ENCODE results near the gene METTL1.
A peak's percentile ranks its signal among the peaks of the same experiment; 100 is the strongest.
"Not testable (repeated sequence)": the region's sequence is repeated elsewhere in the genome, so short reads cannot be mapped to it uniquely, and the experiment has no call there.

The METTL1 gene

GRCh38 chr12:57771873-57772428, at the start of gene METTL1:
METTL1 (minus strand) TSS chr12:57772105; CDS start chr12:57772083, 22 bp downstream.
- Mint-ChIP-seq H3K9me3 (no peaks in the 10 kb centered on the region), H3K27me3 (peaks cover 14% of the 10 kb centered on the region), H3K4me3 (peak within 1 kb of the TSS; percentile 92), H3K27ac (peak within 1 kb of the TSS; percentile 92), H3K36me3 (ENCODE audit: low read depth) (peaks cover 61% of the 10 kb centered on the region), H3K4me1 (ENCODE audit: low read depth) (peaks cover 81% of the 10 kb centered on the region)
- intact Hi-C loops (cut with micrococcal nuclease): loop anchor here (2.0 kb wide), 1 partner anchor 15 kb away; no protein-coding TSS in a partner anchor

DNA sequence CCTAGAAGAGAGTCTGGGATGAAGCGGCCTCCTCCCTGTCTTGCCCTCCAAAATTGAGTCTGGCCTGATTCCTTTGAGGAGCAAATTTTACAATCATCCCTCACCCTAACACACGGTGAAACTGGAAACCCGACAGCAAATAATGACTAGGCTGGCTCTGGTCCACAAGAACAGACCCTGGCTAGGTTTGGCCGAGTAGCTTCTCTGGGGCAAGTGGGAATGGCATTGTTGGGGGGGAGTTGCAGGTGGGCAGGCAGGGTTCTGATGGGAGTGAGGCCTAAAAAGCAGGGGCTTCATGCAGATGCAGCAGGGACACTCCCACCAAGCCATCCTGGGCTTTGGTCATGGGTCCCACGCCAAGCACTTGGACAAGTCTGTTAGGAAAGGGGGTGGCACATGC, 49.1 kb upstream of the METTL1 start:
- Mint-ChIP-seq H3K27ac (peak overlapping the region; percentile 51), H3K4me1 (ENCODE audit: low read depth) (peaks cover 53% of the 10 kb centered on the region), H3K36me3 (ENCODE audit: low read depth) (peaks cover 78% of the 10 kb centered on the region)
- H3K4me3 Mint-ChIP-seq; H3K27me3 Mint-ChIP-seq; intact Hi-C loops (cut with micrococcal nuclease); H3K9me3 Mint-ChIP-seq: not testable (repeated sequence)

DNA sequence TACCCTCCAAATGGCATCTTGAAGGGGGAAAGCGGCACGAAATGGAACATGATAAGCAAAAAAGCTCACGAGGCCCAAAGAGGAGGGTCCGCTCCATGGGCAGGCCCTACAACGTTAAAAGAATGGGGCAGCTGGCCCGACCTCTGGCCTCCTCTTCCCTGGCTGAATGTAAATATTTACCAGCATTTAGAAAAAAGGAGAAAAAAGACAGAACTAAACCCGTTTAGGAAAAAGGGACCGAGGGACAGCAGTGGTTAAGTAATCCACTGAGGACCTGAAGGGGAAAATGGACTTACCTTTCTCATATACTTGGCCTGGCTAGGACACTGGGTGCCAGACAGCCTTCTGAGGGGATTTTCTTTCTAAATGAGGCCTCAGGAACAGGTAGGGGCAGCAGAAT, 48.2 kb upstream of the METTL1 start:
- H3K9me3 Mint-ChIP-seq; intact Hi-C loops (cut with micrococcal nuclease); H3K27ac Mint-ChIP-seq; H3K4me3 Mint-ChIP-seq; H3K27me3 Mint-ChIP-seq: not testable (repeated sequence)
- Mint-ChIP-seq H3K36me3 (ENCODE audit: low read depth) (peaks cover 69% of the 10 kb centered on the region), H3K4me1 (ENCODE audit: low read depth) (peaks cover 62% of the 10 kb centered on the region)

DNA sequence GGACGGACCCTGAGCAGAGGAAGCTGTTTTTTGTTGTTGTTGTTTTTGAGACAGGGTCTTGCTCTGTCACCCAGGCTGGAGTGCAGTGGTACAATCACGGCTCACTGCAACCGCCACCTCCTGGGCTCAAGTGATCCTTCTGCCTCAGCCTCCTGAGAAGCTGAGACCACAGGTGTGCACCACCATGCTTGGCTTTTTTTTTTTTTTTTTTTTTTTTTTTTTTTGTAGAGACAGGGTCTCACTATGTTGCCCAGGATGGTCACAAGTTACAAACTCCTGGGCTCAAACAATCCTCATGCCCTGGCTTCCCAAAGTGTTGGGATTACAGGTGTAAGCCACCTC, 46.1 kb upstream of the METTL1 start:
- H3K4me3 Mint-ChIP-seq; H3K9me3 Mint-ChIP-seq; intact Hi-C loops (cut with micrococcal nuclease); H3K27me3 Mint-ChIP-seq: not testable (repeated sequence)
- Mint-ChIP-seq H3K36me3 (ENCODE audit: low read depth) (peaks cover 65% of the 10 kb centered on the region), H3K4me1 (ENCODE audit: low read depth) (peaks cover 57% of the 10 kb centered on the region), H3K27ac (peak overlapping the region; percentile 67)

- Mint-ChIP-seq H3K9me3 (no peaks in the 10 kb centered on the region), H3K4me3 (no peak overlapping the region), H3K4me1 (ENCODE audit: low read depth) (peaks cover 52% of the 10 kb centered on the region), H3K27me3 (no peaks in the 10 kb centered on the region), H3K27ac (peak overlapping the region; percentile 67), H3K36me3 (ENCODE audit: low read depth) (peaks cover 65% of the 10 kb centered on the region)
- intact Hi-C loops (cut with micrococcal nuclease): no loop called here
Observed at GRCh38 chr12:57817261-57817989, 45.5 kb upstream of the METTL1 start.

GRCh38 chr12:57816855-57817151, 44.9 kb upstream of the METTL1 start:
- Mint-ChIP-seq H3K36me3 (ENCODE audit: low read depth) (peaks cover 65% of the 10 kb centered on the region), H3K27ac (peak overlapping the region; percentile 67), H3K4me1 (ENCODE audit: low read depth) (peaks cover 48% of the 10 kb centered on the region), H3K9me3 (no peaks in the 10 kb centered on the region), H3K27me3 (no peaks in the 10 kb centered on the region), H3K4me3 (no peak overlapping the region)
- intact Hi-C loops (cut with micrococcal nuclease): no loop called here

DNA sequence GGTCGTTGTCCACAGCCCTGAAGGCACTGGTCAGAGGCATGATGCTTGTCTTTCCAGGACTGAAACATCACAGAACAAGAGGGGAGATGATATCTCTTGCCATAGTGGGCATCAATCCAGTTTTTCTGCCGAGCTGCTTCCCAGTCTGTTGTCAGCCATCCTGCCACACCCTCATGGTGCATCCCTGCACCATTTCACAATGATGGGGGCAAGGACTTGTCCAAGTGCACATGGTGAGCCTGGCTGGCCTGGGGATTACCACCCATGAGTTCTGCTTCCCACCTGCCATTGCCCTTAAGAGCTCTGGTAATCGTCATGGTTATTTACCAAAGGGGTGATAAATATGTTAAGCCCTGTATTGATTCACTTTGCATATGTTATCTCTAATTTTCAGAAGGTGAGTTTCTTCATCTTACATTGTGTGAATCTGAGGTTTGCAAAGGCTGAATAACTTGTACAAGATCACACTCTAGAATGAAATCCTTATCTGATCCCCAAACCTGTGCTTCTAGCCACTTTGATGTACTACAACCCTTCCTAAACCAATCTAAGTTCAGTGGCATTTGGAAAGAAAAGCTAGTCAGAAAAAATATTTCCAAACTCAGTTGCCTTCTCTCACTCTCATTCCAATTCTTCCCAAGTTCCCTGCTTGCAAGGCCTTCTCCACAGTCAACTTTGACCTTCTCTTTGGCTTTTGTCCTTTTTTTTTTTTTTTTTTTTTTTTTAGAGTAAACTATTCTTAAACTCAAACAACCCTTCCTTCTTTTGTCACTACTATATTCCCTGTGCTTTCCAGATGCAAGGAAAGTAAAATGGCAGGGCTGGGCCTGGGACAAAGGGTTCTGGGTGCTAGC, 44.3 kb upstream of the METTL1 start:
- intact Hi-C loops (cut with micrococcal nuclease): no loop called here
- Mint-ChIP-seq H3K4me1 (ENCODE audit: low read depth) (peaks cover 51% of the 10 kb centered on the region), H3K4me3 (no peak overlapping the region), H3K9me3 (no peaks in the 10 kb centered on the region), H3K27ac (peak overlapping the region; percentile 67), H3K27me3 (no peaks in the 10 kb centered on the region), H3K36me3 (ENCODE audit: low read depth) (peaks cover 65% of the 10 kb centered on the region)

DNA sequence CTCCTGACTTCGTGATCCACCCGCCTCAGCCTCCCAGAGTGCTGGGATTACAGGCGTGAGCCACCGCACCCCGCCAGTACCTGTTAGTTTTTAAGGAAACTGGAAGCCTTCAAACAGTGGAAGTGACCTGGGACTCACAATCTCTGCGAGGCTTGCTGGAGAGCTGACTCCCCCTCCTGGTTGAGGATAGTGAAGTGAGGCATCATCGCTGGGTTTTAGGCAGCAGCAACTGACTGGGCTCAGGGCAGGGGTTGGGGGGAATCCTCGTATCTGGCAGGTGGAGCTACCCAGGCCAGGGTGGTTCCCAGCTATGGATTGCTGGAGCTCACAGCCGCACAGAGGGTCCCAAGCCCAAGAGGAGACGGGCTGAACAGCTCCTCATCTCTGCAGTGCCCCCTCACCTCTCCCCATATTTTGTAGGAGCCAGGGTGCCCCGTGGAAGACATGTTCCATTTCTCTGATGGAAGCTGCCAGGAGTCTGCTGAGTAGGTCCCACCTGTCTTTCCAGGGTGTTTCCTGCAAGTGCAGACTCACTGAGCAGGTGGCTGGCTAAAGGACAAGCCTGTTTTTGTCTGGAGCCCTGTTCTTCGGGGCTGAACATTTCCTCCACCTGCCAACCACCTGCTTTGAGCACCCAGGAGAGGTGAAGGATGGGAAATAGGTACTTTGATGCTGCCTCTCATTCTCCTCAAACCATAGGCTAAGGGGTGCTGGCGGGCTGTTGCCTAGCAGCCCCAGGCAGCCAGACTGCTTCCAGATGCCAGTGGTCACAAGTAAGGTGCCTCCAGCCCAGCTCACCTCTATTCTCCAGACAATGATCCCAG, 43.5 kb upstream of the METTL1 start:
- Mint-ChIP-seq H3K4me3 (no peak overlapping the region), H3K4me1 (ENCODE audit: low read depth) (peaks cover 51% of the 10 kb centered on the region), H3K36me3 (ENCODE audit: low read depth) (peaks cover 65% of the 10 kb centered on the region), H3K27ac (peak overlapping the region; percentile 39), H3K9me3 (no peaks in the 10 kb centered on the region), H3K27me3 (no peaks in the 10 kb centered on the region)
- intact Hi-C loops (cut with micrococcal nuclease): no loop called here

DNA sequence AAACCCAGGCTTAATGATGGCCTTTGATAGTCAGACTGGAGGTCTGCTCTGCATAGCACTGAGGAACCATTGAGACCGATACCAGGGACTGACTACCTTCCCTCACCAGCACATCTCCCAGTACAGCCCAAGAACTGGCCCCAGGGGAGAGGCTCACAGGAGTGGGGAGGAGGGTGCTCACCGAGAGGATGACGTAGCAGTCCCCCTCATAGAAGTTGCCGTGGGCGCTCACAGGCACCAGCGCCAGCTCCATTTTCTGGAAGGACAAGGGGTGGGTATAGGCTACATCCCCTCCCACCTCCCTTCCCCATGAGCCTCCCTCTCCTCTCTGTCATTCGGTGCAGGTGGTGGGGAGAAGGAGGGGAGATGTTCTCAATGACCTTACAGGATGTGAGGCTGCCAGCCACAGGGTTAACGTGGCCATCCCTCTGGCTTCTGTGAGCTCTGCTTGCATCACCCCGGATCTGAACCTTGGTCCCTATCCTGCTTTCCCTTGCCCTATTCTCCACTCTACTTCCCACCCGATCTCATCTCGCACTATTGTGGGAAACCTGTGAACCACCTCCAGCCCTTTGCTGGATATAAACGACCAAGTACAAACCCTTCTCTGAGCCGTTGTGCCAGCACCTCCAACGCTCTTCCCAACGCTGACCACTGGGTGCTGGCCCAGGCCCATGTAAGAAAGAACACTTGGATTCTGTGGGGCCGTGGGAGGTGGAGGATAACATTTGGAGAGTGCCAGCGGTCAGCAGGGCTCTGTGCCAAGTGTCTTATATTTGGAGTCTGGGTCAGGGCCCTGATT, 42.3 kb upstream of the METTL1 start:
- intact Hi-C loops (cut with micrococcal nuclease): no loop called here
- Mint-ChIP-seq H3K4me3 (no peak overlapping the region), H3K4me1 (ENCODE audit: low read depth) (peaks cover 52% of the 10 kb centered on the region), H3K27ac (peak overlapping the region; percentile 30), H3K27me3 (no peaks in the 10 kb centered on the region), H3K9me3 (no peaks in the 10 kb centered on the region), H3K36me3 (ENCODE audit: low read depth) (peaks cover 66% of the 10 kb centered on the region)

DNA sequence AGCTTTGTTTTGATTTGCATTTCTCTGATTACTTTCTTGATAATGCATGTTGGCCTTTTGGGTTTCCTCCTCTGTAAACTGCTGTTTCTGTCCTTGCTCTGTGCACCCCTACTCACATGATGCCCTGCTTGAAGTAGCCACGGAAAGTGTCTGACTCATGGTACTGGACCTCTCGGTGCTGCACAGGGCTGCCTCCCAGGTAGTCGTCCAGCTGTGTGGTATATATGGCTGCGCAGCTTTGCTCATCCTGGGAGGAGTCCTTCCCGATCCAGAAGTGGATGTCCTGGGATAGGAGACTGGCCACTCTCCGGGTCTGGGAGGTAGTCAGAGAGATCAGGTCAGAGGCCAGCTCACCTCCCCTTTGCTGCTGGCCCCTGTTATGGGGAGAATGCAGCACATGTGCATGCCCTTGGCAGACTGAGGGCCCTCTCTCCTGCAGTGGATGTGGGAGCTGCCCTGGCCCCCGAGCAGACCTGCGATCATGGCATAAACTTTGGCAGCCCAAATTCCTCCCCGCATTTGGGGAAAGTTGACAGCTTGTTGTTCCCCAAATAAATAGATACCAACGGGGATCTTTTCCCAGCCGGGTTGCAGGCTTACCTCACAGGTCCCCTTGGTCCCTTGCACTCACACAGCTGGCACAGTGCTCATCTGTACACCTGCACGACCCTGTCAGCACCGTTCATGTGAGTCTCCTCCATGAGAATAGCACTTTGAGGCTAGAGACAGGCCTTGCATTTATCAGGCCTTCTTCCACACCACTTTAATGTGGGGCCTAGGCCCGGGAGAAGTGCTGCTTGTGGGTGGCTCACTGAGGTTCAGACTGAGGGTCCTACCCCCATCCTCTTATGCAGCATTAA, 41.4 kb upstream of the METTL1 start:
- Mint-ChIP-seq H3K27me3 (no peaks in the 10 kb centered on the region), H3K9me3 (no peaks in the 10 kb centered on the region), H3K36me3 (ENCODE audit: low read depth) (peaks cover 66% of the 10 kb centered on the region), H3K4me1 (ENCODE audit: low read depth) (peaks cover 44% of the 10 kb centered on the region), H3K27ac (no peak overlapping the region), H3K4me3 (no peak overlapping the region)
- intact Hi-C loops (cut with micrococcal nuclease): no loop called here

DNA sequence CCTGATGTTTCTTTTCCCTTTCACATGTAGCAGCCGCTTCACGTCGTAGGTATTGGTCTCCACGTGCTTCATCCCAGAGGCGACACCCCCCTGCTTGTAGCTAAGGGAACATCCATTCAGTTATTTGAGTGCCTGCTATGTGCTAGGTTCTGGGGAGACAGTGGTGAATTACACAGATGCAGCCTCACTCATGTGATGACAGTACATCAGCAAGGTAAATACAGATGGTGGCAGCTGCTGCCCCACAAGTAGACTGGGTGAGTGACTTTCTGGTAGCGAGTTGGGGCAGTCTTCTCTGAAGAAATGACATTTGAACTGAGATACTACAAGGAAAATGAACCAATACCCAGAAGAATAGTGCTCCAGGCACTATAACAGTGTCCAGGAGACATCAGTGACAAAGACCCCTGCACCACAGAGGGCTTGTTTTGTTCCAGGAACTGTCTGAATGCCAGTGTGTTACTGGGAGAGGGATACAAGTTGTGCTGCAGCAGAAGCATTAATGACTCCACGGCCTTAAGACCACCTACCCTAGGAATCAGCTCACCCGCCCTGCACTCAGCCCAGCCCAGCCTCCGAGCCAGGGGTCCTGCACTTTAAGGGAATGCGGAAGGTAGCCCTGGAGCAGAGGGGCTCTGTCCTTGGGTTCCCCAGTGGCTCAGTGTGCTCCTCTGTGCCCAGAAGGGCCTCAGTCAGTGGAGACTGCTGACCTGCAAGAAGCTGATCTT, 39.3 kb upstream of the METTL1 start:
- Mint-ChIP-seq H3K9me3 (no peaks in the 10 kb centered on the region), H3K27me3 (no peaks in the 10 kb centered on the region), H3K36me3 (ENCODE audit: low read depth) (peaks cover 84% of the 10 kb centered on the region), H3K4me1 (ENCODE audit: low read depth) (peaks cover 36% of the 10 kb centered on the region), H3K4me3 (no peak overlapping the region), H3K27ac (no peak overlapping the region)
- intact Hi-C loops (cut with micrococcal nuclease): no loop called here

DNA sequence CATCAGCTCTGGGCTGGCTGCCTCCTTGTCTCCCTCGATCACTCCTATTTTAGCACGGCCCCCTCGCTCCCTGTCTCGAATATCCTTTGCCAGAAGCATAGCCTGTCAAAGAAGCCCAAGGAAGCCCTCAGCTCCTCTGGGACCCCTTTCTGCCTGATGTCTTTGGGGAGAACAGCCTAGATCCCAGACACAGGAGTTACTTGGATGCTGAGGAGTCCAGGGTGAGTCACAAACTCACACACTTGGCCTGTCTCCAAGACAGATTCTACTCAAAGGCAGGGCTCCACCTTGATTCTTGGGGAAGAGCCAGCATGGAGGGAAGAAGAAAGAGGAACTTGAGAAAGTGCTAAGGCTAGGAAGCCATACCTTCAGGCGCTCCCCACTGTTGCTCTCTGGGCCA, 38.5 kb upstream of the METTL1 start:
- Mint-ChIP-seq H3K27ac (no peak overlapping the region), H3K36me3 (ENCODE audit: low read depth) (peaks cover 89% of the 10 kb centered on the region), H3K27me3 (no peaks in the 10 kb centered on the region), H3K4me3 (no peak overlapping the region), H3K4me1 (ENCODE audit: low read depth) (peaks cover 29% of the 10 kb centered on the region), H3K9me3 (no peaks in the 10 kb centered on the region)
- intact Hi-C loops (cut with micrococcal nuclease): no loop called here

All from dendritic cell treated with granulocyte-macrophage colony-stimulating factor and Interleukin-4, amounts not matched to agents 40 ng/mL and 50 ng/mL, for 4 days (primary cell).